DMS79 (cell line): ENCODE measurements around the gene PAPLN.
"Not testable (repeated sequence)": the region's sequence is repeated elsewhere in the genome, so short reads cannot be mapped to it uniquely, and the experiment has no call there.

Source experiments
- DNase-seq: peaks from one replicate; lab custom pipeline; 2025; lab: John Stamatoyannopoulos, UW

Gene PAPLN

DNA sequence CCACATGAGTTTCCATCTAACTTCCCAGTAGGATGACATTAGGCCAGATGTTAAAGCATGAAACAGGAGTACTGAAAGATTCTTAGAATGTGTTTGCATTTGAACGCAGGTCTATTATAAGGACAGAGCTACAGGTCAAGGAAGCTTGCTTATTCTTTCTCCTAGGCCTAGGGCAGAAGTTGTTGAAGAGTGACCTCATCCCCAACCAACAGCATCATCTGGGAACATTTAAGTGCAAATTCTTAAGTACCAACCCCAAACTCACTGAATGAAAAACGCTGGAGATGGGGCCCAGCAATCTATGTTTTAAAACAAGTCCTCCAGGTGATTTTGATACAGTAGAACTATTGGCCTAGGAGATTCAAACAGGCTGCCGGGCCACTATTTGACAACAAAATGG lies 52.4 kb downstream of the PAPLN start:
- no peak for DNase-seq

DNA sequence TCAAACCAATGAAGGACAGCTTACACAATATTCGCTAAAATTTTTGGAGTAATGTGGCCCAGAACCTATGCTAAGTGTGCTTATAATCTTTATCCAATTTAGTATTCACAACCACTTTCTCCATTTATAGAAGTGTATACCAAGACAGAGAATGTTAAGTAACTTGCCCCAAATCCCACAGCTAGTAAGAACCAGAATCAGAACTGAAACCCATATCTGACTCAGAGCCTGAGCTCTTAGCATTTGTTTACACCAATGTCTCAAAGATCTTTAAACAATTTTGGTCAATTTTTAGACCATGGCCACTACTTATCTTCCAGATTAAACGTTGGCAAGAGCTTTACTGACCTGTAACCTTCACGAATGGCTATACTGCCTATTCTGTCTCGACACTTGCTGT lies 53.0 kb downstream of the PAPLN start:
- DNase-seq: no peak

DNA sequence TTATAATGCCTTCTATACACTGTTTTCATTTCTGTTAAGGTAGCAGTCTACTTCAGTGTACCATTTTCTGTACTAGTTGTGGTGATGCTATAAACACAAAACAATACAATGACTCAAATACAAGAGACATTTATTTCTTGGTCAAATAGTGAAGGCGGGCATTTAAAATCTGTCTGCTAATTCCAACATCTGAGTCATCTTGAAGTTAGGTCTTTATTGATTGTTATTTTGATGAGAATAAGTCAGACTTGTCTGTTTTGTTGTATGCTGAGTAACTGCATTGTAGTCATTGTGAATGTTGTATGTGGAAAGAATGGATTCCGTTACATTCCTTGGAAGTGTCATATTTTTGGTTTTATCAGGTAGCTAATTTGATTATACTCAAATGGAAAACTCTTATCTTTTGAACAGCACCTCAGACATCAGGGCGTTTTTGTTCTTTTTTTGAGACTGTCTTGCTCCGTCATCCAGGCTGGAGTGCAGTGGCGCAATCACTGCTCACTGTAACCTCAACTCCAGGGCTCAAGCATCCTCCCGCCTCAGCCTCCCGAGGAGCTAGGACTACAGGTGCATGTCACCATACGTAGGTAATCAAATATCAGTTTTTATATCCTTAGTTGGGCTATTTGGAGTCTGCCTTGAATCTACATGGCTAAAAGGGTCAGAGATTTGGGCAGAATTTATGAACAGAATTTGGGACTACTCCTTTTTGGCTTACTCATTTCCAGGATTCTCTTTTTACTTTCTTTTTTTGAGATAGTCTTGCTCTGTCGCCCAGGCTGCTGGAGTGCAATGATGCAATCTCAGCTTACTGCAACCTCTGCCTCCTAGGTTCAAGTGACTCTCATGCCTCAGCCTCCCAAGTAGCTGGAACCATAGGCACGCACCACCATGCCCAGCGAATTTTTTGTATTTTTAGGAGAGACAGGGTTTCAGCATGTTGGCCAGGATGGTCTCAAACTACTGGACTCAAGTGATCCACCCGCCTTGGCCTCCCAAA lies 56.8 kb downstream of the PAPLN start:
- DNase-seq: no peak

DNA sequence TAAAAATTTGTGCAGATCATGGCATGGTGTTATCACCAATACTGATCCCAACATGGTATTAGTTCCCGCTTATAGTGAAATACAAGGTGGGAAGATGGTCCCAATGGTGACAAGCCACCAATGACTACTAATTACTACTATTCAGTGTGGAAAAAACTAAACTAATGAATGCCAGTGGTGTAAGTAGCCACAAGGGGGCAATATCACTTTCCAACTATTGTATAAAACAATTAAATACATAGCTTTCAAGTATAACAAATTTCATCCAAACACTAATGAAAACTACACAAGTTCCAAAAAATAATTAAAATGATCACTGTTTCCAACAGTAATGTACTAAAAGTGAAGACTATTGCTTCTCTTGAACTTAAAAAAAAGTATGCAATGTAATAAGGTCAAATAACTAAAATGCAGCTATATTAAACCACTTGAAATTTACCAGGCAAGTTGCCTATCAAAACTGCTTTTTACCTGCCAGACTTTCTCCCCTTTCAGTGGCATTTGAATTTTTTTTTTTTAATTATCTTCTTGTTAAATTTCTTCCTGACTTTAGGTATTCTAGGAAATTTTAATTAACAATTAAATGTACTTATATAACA lies 58.0 kb downstream of the PAPLN start:
- DNase-seq: no peak

DNA sequence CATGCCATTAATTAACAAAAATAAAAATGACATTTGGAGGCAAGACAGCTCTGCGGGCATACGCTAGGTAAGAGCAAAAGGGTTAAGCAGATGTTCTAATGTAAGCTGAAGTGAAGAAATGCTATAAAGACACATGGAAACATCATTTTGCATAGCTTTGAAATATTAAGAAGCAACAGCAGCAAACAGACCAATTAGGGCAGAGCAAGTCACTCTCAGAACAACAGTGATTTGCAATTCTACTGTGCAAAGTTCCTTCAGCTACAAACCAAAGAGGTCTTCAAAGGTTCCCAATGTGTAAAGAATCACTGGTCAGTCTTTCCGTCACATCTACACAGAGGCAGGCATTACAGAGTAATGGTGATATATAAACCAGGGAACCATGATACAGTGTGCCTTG lies 68.2 kb downstream of the PAPLN start:
- DNase-seq: no peak

DNA sequence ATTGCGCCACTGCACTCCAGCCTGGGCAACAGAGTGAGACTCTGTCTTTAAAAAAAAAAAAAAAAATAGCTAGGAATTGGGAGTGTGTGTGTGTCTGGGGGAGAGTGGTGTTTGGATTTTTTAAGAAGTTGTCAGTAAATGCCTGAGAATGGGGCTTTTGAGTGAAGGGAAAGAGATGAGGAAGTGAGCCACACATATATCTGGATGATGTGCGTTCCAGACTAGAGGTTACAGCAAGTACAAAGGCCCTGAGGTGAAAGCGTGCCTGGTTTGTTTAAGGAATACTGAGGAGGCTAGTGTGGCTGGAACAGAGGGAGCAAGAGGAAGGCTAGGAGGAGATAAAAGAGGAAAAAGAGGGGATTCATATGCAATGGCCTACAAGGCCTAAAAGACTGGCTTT lies 70.0 kb downstream of the PAPLN start:
- DNase-seq: no peak

DNA sequence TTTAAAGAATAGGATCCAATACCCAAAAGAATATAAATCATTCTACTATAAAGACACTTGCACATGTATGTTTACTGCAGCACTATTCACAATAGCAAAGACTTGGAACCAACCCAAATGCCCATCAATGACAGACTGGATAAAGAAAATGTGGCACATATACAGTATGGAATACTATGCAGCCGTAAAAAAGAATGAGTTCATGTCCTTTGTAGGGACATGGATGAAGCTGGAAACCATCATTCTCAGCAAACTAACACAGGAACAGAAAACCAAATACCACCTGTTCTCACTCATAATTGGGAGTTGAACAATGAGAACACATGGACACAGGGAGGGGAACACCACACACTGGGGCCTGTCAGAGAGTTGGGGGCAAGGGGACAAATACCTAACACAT lies 71.9 kb downstream of the PAPLN start:
- DNase-seq: not testable (repeated sequence)

DNA sequence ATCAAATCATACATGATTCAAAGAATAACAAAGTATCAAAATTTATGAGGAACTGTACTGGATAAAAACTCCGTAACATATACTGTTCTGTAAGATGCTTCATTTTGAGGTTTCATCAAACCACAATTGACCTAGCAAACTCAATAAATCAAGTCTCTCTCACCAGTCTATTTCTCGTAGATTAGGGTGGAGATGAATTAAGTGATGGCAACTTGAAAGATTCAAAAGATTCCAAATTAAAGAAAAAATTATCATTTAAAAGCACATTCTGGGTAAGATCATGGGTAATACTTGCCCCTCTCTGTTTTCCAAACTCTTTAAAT lies 74.4 kb downstream of the PAPLN start:
- no peak for DNase-seq

DNA sequence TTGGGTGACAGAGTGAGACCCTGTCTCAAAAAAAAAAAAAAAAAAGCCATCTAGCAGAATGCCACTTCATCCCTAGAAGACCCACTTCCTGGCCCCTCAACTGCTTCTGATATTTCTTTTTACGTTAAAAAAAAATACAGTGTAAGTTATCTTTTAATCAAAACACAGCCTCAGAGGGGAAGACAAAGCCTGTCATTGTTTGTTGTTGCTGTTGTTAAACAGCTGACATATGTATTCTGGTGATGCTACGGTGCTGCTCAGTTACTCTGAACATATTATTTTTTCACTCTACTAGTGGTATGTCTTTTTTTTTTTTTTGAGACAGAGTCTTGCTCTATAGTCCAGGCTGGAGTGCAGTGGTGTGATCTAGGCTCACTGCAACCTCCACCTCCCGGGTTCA lies 75.4 kb downstream of the PAPLN start:
- DNase-seq: no peak

DNA sequence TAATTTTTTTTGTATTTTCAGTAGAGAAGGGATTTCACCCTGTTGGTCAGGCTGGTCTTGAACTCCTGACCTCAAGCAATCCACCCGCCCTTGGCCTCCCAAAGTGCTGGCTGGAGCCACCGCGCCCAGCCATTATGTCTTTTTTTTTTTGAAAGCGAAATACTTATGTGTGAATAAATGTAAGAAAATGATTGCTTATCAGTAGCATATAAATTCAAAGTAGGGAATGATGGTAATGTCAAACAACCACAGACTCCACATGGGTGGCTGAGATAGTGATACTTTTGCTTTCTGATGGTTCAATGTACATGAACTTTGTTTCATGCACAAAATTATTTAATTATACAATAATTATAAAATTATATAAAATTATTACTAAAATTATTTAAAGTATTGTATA lies 75.8 kb downstream of the PAPLN start:
- no peak for DNase-seq

DNA sequence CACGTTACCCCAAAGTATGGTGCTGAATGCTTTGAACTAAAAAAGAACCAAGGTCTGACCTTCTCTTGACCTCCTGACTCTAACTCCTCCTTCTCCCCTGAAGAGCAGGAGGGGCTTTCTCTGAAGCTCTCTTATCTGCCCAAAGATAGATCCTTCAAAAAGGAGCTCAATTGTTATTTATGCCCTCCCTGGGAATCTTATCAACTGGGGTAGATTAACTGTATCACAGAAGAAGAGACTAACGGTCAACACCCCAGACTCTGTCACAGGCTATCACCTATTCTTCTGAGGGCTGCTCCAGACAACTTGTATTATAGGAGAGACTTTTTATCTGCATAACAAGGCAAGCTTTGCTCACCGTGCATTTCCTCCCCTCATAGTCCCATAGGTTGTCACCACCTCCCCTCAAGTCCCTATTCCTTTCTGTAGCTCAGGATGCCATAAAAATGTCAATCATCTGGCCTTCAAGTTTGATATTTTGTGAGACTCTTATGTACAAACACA lies 86.6 kb downstream of the PAPLN start:
- DNase-seq: no peak
